Measurements from ENCODE around the gene CAMK2B.
A peak's percentile ranks its signal among the peaks of the same experiment; 100 is the strongest.

Gene CAMK2B

DNA sequence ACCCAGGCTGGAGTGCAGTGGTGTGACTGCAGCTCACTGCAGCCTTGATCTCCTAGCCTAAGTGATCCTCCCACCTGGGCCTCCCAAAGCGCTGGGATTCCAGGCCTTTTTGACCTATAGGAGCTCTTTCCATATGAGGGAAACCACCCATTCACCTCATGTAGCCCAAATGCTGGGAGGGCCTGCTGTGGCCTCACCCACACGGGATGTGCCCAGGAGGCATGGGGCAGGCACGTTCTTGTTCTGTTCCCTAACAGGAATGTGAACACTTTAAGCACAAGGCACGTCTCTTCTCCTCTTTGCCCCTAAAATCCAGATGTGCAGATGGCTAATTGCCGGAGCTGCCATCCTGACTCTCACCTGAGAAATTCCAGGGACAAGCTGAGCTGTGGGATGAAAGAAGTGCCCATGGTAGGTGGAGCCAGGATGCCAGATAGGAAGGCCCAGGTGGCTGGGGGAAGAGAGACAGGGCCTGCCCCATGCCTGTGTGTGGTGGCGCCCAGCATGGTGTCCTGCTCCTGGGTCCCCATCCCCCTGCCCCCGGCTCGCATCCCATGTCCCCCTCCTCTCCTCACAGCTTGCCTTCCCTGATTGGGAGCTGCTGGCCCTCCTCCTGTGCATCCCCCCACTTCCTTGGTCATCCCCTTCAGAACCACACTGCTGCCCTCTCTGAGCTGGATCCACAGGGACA lies 17.3 kb downstream of the CAMK2B start:
- DNase-seq: no peak

DNA sequence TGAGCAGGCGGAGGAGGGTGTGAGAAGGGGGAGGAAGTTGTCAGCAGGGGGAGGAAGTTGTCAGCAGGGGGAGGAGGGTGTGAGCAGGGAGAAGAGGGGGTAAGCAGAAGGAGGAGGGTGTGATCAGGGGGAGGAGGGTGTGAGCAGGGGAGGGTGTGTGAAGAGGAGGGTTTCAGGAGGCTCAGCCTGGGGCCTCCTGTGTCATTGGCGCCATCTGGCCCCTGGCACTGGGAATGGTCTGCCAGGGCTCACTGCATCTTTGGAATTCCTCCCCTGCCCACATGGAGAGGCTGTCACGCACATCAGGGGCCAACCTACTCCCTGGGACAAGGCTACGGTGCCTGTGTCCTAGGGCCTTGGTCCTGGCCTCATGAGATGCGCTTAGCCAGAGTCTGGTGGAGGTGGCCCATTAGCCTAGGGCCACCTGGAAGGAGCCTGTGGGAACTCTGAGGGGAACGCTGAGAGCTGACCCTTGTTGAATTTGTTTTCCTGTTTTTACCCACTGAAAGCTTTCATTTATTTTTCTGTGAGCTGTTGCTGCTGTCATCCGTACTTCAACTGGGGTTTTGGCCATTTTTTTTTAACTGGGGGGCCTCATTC lies 18.0 kb downstream of the CAMK2B start:
- DNase-seq: no peak

- no peak for DNase-seq
These were observed 18.8 kb downstream of the CAMK2B start for GRCh38 chr7:44306606-44307005.

- DNase-seq: no peak
These were observed 19.6 kb downstream of the CAMK2B start for GRCh38 chr7:44305564-44306507.

GRCh38 chr7:44294325-44295069 lies 30.9 kb downstream of the CAMK2B start:
- no peak for DNase-seq

DNA sequence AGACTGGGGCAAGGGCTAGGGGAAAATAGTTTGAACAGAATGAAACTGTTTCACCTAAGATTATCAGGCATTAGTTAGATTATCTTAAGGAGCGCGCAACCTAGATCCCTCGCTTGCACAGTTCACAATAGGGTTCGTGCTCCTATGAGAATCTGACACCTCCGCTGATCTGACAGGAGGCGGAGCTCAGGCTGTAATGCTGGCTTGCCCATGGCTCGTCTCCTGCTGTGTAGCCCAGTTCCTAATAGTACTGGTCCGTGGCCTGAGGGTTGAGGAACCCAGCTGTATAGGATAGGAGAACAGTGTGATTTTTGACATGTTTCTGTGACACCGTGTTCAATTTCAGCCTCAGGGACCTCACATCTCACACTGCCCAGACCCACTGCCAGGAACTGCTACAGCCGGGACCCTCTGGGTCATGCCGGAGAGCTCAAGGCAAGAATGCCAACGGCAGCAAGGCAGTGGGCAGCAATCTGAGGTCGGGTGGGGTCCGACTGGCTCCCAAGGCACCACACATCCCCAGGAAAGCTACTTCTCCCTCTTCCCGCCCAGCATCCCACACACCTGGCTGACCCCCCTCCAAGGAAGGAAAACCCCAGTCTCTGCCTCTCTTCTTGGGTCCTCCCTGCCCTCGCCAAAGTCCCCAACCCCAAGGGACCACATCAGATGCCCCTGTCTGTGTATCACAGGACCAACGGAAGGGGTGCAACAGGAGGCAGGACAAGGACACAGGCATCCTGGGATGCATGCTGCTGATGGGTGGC lies 31.7 kb downstream of the CAMK2B start:
- DNase-seq: no peak

GRCh38 chr7:44292876-44293560 lies 32.4 kb downstream of the CAMK2B start:
- no peak for DNase-seq

DNA sequence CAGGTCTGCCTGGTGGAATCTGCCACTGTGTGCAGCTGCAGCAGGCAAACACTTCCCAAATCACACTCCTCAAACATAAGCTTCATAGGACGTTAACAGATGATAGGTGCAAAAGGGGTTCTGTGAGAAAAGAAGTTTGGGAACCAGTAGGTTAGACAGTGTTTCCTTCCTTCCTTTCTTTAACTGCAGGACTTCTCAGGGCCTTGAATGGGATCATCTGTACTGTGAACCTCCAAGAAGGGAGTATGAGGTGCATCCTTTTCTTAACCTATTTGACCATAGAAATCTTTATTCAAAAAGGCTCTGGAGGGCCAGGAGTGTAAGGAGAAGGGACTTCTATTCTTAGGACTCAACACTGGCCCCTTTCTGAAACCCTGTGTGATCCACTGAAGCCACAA lies 33.0 kb downstream of the CAMK2B start:
- no peak for DNase-seq

- DNase-seq: no peak
These were observed 33.5 kb downstream of the CAMK2B start for GRCh38 chr7:44291733-44292419.

GRCh38 chr7:44291066-44291732 lies 34.2 kb downstream of the CAMK2B start:
- DNase-seq: peak; percentile 11

- DNase-seq: no peak
These were observed 35.2 kb downstream of the CAMK2B start for GRCh38 chr7:44290252-44290620.

DNA sequence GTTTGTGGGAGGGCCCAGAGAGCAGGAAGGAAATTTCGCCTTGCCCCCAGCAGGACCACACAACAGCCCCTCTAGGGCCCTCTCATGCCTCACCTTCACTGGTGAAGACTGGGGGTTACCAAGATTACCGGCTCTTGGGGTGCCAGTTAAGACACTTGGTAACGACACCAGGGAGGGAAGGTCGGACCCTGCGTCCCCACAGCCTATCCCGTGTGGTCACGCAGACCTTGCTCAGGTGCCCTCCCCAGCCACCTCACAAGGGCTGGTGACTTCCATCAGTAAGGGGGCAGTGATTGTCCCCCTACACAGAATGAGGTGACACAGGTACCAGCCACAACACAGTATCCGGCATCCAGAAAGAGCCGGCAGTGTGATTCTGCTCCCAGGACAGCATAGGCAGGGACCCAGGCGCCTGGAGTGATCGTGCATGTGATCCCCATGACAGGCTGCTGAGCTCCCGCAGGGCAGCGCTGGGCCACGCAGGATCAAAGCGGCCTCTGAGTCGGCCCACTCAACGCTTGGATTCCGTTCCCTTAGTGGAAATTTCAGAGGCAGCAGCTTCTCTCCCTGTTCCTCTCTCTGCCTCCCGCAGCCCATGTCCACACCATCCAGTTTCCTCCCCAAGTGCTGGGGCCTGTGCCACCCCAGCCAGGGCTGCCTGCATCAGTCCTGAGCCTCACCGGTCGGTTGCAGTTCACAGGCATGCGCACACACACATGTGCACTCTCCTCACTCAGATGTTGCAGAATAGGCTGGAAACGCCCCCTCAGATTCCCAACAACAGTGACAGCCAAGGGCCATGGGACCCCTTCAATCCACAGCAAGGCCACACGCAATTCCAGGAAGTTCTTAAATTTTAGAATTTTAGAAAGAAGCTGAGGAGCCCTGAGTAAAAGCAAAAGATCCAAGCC lies 35.8 kb downstream of the CAMK2B start:
- no peak for DNase-seq

DNA sequence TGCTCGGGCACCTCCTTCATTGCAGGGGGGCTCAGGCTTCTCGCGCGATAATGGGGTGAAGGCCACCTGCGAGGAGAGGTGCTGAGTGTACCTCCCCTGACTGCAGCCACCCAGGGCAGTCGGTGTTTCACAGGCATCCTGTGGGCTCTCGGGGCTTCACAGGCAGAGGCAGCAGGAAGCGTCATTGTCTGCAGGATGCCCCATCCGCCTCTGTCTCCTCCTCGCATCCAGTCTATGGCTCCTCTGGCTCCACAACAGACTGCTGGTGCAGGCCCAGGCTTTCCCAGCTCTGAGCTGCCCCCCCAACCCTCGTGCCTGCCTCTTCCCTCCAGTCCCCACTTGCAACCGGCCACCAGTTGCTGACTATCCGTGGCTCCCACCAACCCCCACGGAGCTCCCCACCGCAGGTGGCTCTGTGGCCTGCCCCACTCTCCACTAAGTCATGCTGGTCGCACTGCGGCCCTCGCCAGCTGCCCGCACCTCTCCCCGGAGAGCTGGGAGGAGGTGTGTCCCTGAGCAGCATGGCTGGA lies 36.5 kb downstream of the CAMK2B start:
- peak; percentile 12 for DNase-seq

- DNase-seq: no peak
These were observed 37.1 kb downstream of the CAMK2B start for GRCh38 chr7:44288381-44288685.

GRCh38 chr7:44287488-44288380 lies 37.7 kb downstream of the CAMK2B start:
- DNase-seq: no peak

DNA sequence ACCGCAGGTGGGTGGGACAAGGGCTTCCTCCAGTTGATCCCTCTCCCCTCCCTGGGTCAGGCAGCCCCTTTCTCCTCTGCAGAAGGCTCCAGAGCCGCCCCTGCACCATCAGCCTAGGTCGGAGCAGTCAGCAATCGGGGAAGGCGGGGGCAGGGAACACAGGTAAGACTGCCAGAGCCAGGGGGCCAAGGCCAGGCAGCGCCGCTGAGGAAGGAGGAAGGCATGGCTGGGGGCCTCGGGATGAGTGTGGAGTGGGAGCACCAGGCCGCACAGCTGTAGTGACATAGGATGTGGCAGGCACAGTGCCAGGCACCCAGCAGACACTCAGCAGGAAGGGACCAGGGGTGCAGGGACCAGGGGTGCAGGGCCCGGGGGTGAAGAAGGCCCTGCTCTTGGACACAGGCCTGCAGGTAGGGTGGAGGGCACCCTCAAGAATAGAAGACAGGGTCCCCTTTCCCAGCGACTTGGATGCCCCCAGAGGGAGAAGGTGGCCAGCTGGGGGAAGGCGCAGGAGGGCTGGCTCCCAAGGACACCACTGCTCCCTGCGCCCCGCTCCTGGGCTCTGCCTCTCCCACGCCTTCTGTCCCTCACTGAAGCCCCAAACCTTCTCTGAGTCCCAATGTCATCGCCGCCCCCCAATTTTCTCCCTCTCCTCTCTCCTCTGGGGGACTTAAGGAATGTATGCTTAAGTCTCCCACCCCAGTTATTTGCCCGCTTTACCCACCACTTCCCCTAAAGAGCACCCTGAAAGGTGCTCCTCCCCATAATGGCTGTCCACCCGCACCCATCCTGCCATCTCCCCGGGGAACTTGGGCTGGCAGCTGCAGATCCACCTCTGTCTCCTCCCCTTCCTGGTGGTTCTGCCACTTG lies 38.5 kb downstream of the CAMK2B start:
- DNase-seq: peak; percentile 8

GRCh38 chr7:44286182-44286617 lies 39.2 kb downstream of the CAMK2B start:
- peak; percentile 10 for DNase-seq

Measured in activated T-cell treated with anti-CD3 and anti-CD28 coated beads, Interleukin-2, amount 50 U/mL, for 1 hour (primary cell).